Chondrocyte (in vitro differentiated cells): ENCODE results near the gene GFPT1. TPM values are rescaled to one million over a fixed set of nuclear protein-coding genes. Genes with fewer than 3 reads are reported as not detected.

Experiments
- DNase-seq: peaks from one replicate; pipeline ENCODE4 v3.0.0; 2021; ENCODE audit warnings: mixed read lengths, low spot score
- H3K27ac Mint-ChIP-seq: one replicate; pipeline ENCODE4 v1.8.0; 2021; ENCODE audit warnings: mild to moderate bottlenecking, moderate library complexity, mixed read lengths; ENCODE audit not compliant: unreplicated experiment
- H3K27me3 Mint-ChIP-seq: 2 replicates; pipeline ENCODE4 v1.8.0; 2021; ENCODE audit warnings: low read depth, mixed read lengths
- H3K36me3 Mint-ChIP-seq: 2 replicates; pipeline ENCODE4 v1.8.0; 2021; ENCODE audit warnings: low read depth, mixed read lengths
- H3K4me1 Mint-ChIP-seq: 2 replicates; pipeline ENCODE4 v1.8.0; 2021; ENCODE audit warnings: low read depth, mild to moderate bottlenecking, mixed read lengths
- H3K4me3 Mint-ChIP-seq: one replicate; pipeline ENCODE4 v1.8.0; 2021; ENCODE audit warnings: mild to moderate bottlenecking, moderate library complexity, mixed read lengths; ENCODE audit not compliant: unreplicated experiment
- H3K9me3 Mint-ChIP-seq: 2 replicates; pipeline ENCODE4 v1.8.0; 2021; ENCODE audit warnings: low read depth, mixed read lengths
- CTCF ChIP-seq: fragments of 200-600 bp; sonication (generic); IDR thresholded peaks from 2 replicates; pipeline ENCODE4 v1.5.0; 2021; ENCODE audit warnings: antibody characterized with exemption, mild to moderate bottlenecking, moderate library complexity
- total RNA-seq: library from RNA; stranded (reverse); gene quantifications from 3 replicates; pipeline ENCODE4 v1.2.1, GENCODE V29; 2021

The GFPT1 gene
- total RNA-seq, 1 donor from 2014 or later, result 144 TPM

GRCh38 chr2:69311024-69311416 is 76.0 kb downstream of the GFPT1 start:
- DNase-seq, result no peak
- no peak overlapping the region for H3K4me3 Mint-ChIP-seq
- no peak for TF ChIP-seq CTCF
- no peaks in the 10 kb centered on the region for H3K27me3 Mint-ChIP-seq
- H3K9me3 Mint-ChIP-seq, result peaks cover 8% of the 10 kb centered on the region
- peak overlapping the region; percentile 39 for H3K27ac Mint-ChIP-seq
- H3K4me1 Mint-ChIP-seq, result peaks cover 49% of the 10 kb centered on the region
- H3K36me3 Mint-ChIP-seq, result peaks cover 8% of the 10 kb centered on the region

GRCh38 chr2:69310111-69311023 is 76.7 kb downstream of the GFPT1 start:
- TF ChIP-seq CTCF, result no peak
- Mint-ChIP-seq H3K36me3 (peaks cover 4% of the 10 kb centered on the region), H3K4me3 (no peak overlapping the region), H3K27me3 (no peaks in the 10 kb centered on the region), H3K4me1 (peaks cover 51% of the 10 kb centered on the region), H3K27ac (peak overlapping the region; percentile 90), H3K9me3 (peaks cover 8% of the 10 kb centered on the region)
- no peak for DNase-seq

GRCh38 chr2:69309351-69310110 is 77.5 kb downstream of the GFPT1 start:
- no peak for TF ChIP-seq CTCF
- Mint-ChIP-seq H3K27me3 (no peaks in the 10 kb centered on the region), H3K27ac (peak overlapping the region; percentile 90), H3K9me3 (peaks cover 8% of the 10 kb centered on the region), H3K4me1 (peaks cover 51% of the 10 kb centered on the region), H3K4me3 (no peak overlapping the region), H3K36me3 (peaks cover 4% of the 10 kb centered on the region)
- no peak for DNase-seq

GRCh38 chr2:69308338-69308737 is 78.7 kb downstream of the GFPT1 start:
- H3K27ac Mint-ChIP-seq, result peak overlapping the region; percentile 71
- no peak overlapping the region for H3K4me3 Mint-ChIP-seq
- peaks cover 4% of the 10 kb centered on the region for H3K36me3 Mint-ChIP-seq
- peaks cover 13% of the 10 kb centered on the region for H3K9me3 Mint-ChIP-seq
- no peak for TF ChIP-seq CTCF
- H3K4me1 Mint-ChIP-seq, result peaks cover 51% of the 10 kb centered on the region
- no peak for DNase-seq
- H3K27me3 Mint-ChIP-seq, result no peaks in the 10 kb centered on the region

GRCh38 chr2:69307579-69308064 is 79.4 kb downstream of the GFPT1 start:
- peaks cover 6% of the 10 kb centered on the region for H3K9me3 Mint-ChIP-seq
- TF ChIP-seq CTCF, result no peak
- no peaks in the 10 kb centered on the region for H3K36me3 Mint-ChIP-seq
- H3K4me1 Mint-ChIP-seq, result peaks cover 51% of the 10 kb centered on the region
- no peak for DNase-seq
- H3K27ac Mint-ChIP-seq, result peak overlapping the region; percentile 71
- peak overlapping the region; percentile 75 for H3K4me3 Mint-ChIP-seq
- H3K27me3 Mint-ChIP-seq, result no peaks in the 10 kb centered on the region
